SK-N-SH (cell line): ENCODE measurements around the gene BSG. TPM values are rescaled to one million over a fixed set of nuclear protein-coding genes. Genes with fewer than 3 reads are reported as not detected.

Experiments used
- CTCF ChIA-PET: fragments of 300-600, 350-600 bp; formaldehyde crosslinking; extraction: SDS; loops from one replicate; lab custom pipeline; 2021; lab: Yijun Ruan, JAX
- POLR2A ChIA-PET: fragments of 350-600 bp; sonication (Branson Sonifier 250); formaldehyde crosslinking; extraction: SDS; loops from one replicate; lab custom pipeline; 2020; ENCODE audit warnings: antibody characterized with exemption, inconsistent platforms; lab: Yijun Ruan, JAX
- DNase-seq: peaks from one replicate; pipeline ENCODE4 v3.0.0; 2012
- H2AFZ ChIP-seq: fragments of 200-600 bp; sonication (generic); 2 replicates; pipeline ENCODE4 v1.8.1; 2016; ENCODE audit warnings: antibody characterized with exemption, mild to moderate bottlenecking, low read depth
- H3F3A ChIP-seq: fragments of 200-600 bp; sonication (generic); replicated peaks from 2 replicates; pipeline ENCODE3; 2016; ENCODE audit warnings: antibody characterized with exemption, mild to moderate bottlenecking; ENCODE audit not compliant: insufficient read depth
- H3K27ac ChIP-seq, 2 experiments: fragments of 200-500 bp in 1 of 2; fragments of 200-600 bp in 1 of 2; sonication (Bioruptor generic) in 1 of 2; sonication (generic), shearing (Covaris generic) in 1 of 2; 2 replicates each; pipeline versions ENCODE4 v1.5.1 to v1.6.1; 2014 to 2016; ENCODE audit warnings: low read depth in 2 of 2, inconsistent platforms in 1 of 2, low read length in 1 of 2, mild to moderate bottlenecking in 1 of 2, mixed read lengths in 1 of 2
- H3K27me3 ChIP-seq: fragments of 200-600 bp; sonication (generic), shearing (Covaris generic); 2 replicates; pipeline ENCODE4 v1.6.1; 2016; ENCODE audit warnings: mixed run types; ENCODE audit not compliant: insufficient read depth
- H3K36me3 ChIP-seq, 2 experiments: fragments of 200-500 bp in 1 of 2; fragments of 200-600 bp in 1 of 2; sonication (Bioruptor generic) in 1 of 2; sonication (generic) in 1 of 2; replicated peaks in 1 of 2; 2 replicates each; pipeline versions ENCODE3 to v1.5.1; 2014 to 2016; ENCODE audit warnings: low read length in 1 of 2, mild to moderate bottlenecking in 1 of 2; ENCODE audit not compliant: insufficient read depth in 2 of 2, control insufficient read depth in 1 of 2
- H3K4me1 ChIP-seq, 2 experiments: fragments of 200-500 bp in 1 of 2; fragments of 200-600 bp in 1 of 2; sonication (Bioruptor generic) in 1 of 2; sonication (generic), shearing (Covaris generic) in 1 of 2; 2 replicates each; pipeline versions ENCODE4 v1.5.1 to v1.6.1; 2014 to 2016; ENCODE audit warnings: low read depth in 1 of 2, low read length in 1 of 2, mixed run types in 1 of 2; ENCODE audit not compliant: insufficient read depth in 2 of 2, control insufficient read depth in 1 of 2
- H3K4me2 ChIP-seq: fragments of 200-600 bp; sonication (generic), shearing (Covaris generic); 2 replicates; pipeline ENCODE4 v1.6.1; 2017; ENCODE audit warnings: mixed run types
- H3K4me3 ChIP-seq, 2 experiments: fragments of 200-500 bp in 1 of 2; fragments of 200-600 bp in 1 of 2; sonication (Bioruptor generic) in 1 of 2; sonication (generic), shearing (Covaris generic) in 1 of 2; 2 replicates each; pipeline versions ENCODE4 v1.5.1 to v1.8.1; 2014 to 2016; ENCODE audit warnings: low read depth in 2 of 2, inconsistent platforms in 1 of 2, low read length in 1 of 2, mild to moderate bottlenecking in 1 of 2, mixed read lengths in 1 of 2, moderate library complexity in 1 of 2
- H3K79me2 ChIP-seq: fragments of 200-600 bp; sonication (generic); 2 replicates; pipeline ENCODE4 v1.8.1; 2017; ENCODE audit warnings: mild to moderate bottlenecking; ENCODE audit not compliant: insufficient read depth
- H3K9ac ChIP-seq: fragments of 200-600 bp; sonication (generic); 2 replicates; pipeline ENCODE4 v1.6.1; 2017; ENCODE audit warnings: mixed run types
- H3K9me2 ChIP-seq: fragments of 200-600 bp; sonication (generic); 2 replicates; pipeline ENCODE4 v1.6.1; 2017; ENCODE audit warnings: mixed run types
- H3K9me3 ChIP-seq: fragments of 200-600 bp; sonication (generic); 2 replicates; pipeline ENCODE4 v1.6.1; 2017; ENCODE audit warnings: mixed run types, mild to moderate bottlenecking, moderate library complexity
- H4K20me1 ChIP-seq: fragments of 200-600 bp; sonication (generic); 2 replicates; pipeline ENCODE4 v1.6.1; 2017; ENCODE audit warnings: mild to moderate bottlenecking, mixed run types; ENCODE audit not compliant: insufficient read depth
- ELF1 ChIP-seq: IDR thresholded peaks from 2 replicates; pipeline ENCODE4 v1.4.0; 2012
- GABPA ChIP-seq: IDR thresholded peaks from 2 replicates; pipeline ENCODE4 v1.4.0; 2012; ENCODE audit warnings: low read depth, mild to moderate bottlenecking
- MXI1 ChIP-seq: IDR thresholded peaks from 2 replicates; pipeline ENCODE4 v1.6.1; 2012; ENCODE audit warnings: mild to moderate bottlenecking, low read depth, low read length, improper control_type of control experiment
- PBX3 ChIP-seq: IDR thresholded peaks from 2 replicates; pipeline ENCODE4; 2012
- RAD21 ChIP-seq: IDR thresholded peaks from 2 replicates; pipeline ENCODE4 v1.6.1; 2012; ENCODE audit warnings: mild to moderate bottlenecking, low read length
- SMC3 ChIP-seq: IDR thresholded peaks from 2 replicates; pipeline ENCODE4 v1.6.1; 2012; ENCODE audit warnings: low read depth, low read length, improper control_type of control experiment
- TEAD4 ChIP-seq: IDR thresholded peaks from 2 replicates; pipeline ENCODE4 v1.4.0; 2012; ENCODE audit warnings: mild to moderate bottlenecking, borderline replicate concordance; ENCODE audit not compliant: insufficient read depth
- YY1 ChIP-seq: IDR thresholded peaks from 2 replicates; pipeline ENCODE4 v1.4.0; 2012; ENCODE audit warnings: low read depth, mild to moderate bottlenecking
- WGBS: methylation state at CpG from one replicate; pipeline ENCODE4 v1.1.6; 2017; ENCODE audit warnings: low lambda C conversion rate; 5-methylcytosine and 5-hydroxymethylcytosine counted together
- polyA plus RNA-seq, 3 experiments: library from polyadenylated mRNA; depleted of rRNA; stranded (reverse); fragments of >200 nt; gene quantifications; 2 replicates each; pipeline ENCODE4 v1.2.3, GENCODE V29; 2012
- TF ChIP-seq, protein P1 (sequence below): fragments of 150-350 bp; IDR thresholded peaks from 2 replicates; pipeline ENCODE4 v1.6.1; 2016; ENCODE audit warnings: mild to moderate bottlenecking, low read depth, low read length
- TF ChIP-seq, protein P2 (sequence below): IDR thresholded peaks from 2 replicates; pipeline ENCODE4 v1.4.0; 2012; ENCODE audit warnings: low read depth

Gene BSG
- polyA plus RNA-seq, 1 of the 3 experiments (the other 2 are of a cell fraction): 835 TPM

DNA sequence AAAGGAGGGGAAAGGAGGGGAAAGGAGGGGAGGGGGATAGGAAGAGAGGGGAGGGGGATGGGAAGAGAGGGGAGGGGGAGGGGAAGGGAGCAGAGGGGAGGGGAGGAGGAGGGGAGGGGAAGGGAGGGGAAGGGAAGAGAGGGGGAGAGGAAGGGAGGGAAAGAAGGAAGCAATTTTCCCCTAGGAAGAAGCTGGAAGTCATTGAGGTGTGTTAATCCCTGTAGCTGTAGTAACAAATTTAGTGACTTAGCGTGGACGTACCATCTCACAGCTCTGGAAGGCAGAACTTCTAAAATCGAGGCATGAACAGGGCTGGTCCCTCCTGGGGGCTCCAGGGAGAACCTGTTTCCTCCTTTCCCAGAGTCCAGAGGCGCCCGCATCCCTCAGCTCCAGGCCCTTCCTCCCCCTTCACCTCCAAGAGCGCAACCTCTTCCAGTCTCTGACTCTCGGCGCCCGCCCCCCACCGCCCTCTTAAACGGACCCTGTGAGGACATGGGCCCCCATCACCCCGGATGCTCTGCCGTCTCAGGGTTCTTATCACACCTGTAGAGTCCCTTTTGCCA, 46.5 kb upstream of the BSG start:
- H3K27ac ChIP-seq: no peak overlapping the region
- H2AFZ ChIP-seq: no peak overlapping the region
- H3K79me2 ChIP-seq: no peaks in the 10 kb centered on the region
- H3K9me2 ChIP-seq: no peaks in the 10 kb centered on the region
- DNase-seq: no peak
- no peaks in the 10 kb centered on the region for H3K36me3 ChIP-seq
- no peaks in the 10 kb centered on the region for H3K9me3 ChIP-seq
- ChIA-PET POLR2A (no interaction called here), CTCF (interaction anchor here (7.4 kb wide), 1 partner anchor 15 kb away, joined by 71 read pairs; no protein-coding TSS in a partner anchor)
- TF ChIP-seq PBX3 (no peak), ELF1 (no peak), SMC3 (no peak)
- TF ChIP-seq, protein P1, sequence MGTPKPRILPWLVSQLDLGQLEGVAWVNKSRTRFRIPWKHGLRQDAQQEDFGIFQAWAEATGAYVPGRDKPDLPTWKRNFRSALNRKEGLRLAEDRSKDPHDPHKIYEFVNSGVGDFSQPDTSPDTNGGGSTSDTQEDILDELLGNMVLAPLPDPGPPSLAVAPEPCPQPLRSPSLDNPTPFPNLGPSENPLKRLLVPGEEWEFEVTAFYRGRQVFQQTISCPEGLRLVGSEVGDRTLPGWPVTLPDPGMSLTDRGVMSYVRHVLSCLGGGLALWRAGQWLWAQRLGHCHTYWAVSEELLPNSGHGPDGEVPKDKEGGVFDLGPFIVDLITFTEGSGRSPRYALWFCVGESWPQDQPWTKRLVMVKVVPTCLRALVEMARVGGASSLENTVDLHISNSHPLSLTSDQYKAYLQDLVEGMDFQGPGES: no peak
- TF ChIP-seq, protein P2, sequence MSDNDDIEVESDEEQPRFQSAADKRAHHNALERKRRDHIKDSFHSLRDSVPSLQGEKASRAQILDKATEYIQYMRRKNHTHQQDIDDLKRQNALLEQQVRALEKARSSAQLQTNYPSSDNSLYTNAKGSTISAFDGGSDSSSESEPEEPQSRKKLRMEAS: no peak
- H3K4me2 ChIP-seq: no peak overlapping the region
- peaks cover 0 to 7% of the 10 kb centered on the region in 2 experiments; a peak in 1 of 4 replicates for H3K4me1 ChIP-seq
- no peaks in the 10 kb centered on the region for H3K27me3 ChIP-seq
- H3F3A ChIP-seq: no peaks in the 10 kb centered on the region
- no peak overlapping the region for H3K4me3 ChIP-seq
- no peaks in the 10 kb centered on the region for H4K20me1 ChIP-seq
- no peak overlapping the region for H3K9ac ChIP-seq
- WGBS: 47% methylated on average over 12 of the region's 13 CpGs

GRCh38 chr19:530134-531008, 42.0 kb upstream of the BSG start:
- Histone ChIP-seq H3K27ac (peak overlapping the region; percentile 80 to 95), H3F3A (no peaks in the 10 kb centered on the region), H3K9ac (peak overlapping the region; percentile 86; the same call in 1 of the 2 replicates), H4K20me1 (peaks cover 30% of the 10 kb centered on the region), H3K4me3 (peak overlapping the region; percentile 73 to 75), H3K9me2 (no peaks in the 10 kb centered on the region), H2AFZ (peak overlapping the region; percentile 63; the same call in 1 of the 2 replicates), H3K79me2 (peaks cover 32% of the 10 kb centered on the region), H3K9me3 (no peaks in the 10 kb centered on the region), H3K4me2 (peak overlapping the region; percentile 85), H3K36me3 (peaks cover 0 to 4% of the 10 kb centered on the region in 2 experiments), H3K4me1 (peaks cover 11 to 19% of the 10 kb centered on the region in 2 experiments; a peak in 2 of 4 replicates), H3K27me3 (no peaks in the 10 kb centered on the region)
- no peak for DNase-seq
- TF ChIP-seq YY1 (no peak), MXI1 (no peak), RAD21 (no peak), TEAD4 (no peak), GABPA (no peak)
- ChIA-PET CTCF (interaction anchor here (0.6 to 6.2 kb wide), 9 partner anchors 8 to 202 kb away, joined by 3 to 56 read pairs (median 4); no protein-coding TSS in a partner anchor), POLR2A (interaction anchor here (0.7 to 2.4 kb wide), 6 partner anchors 12 to 91 kb away, joined by 3 to 11 read pairs (median 5); no protein-coding TSS in a partner anchor)
- 61% methylated on average over 19 of the region's 38 CpGs for WGBS
